ENCODE data around the gene AGTR1.
"Not testable (repeated sequence)": the region's sequence is repeated elsewhere in the genome, so short reads cannot be mapped to it uniquely, and the experiment has no call there.

Gene AGTR1

DNA sequence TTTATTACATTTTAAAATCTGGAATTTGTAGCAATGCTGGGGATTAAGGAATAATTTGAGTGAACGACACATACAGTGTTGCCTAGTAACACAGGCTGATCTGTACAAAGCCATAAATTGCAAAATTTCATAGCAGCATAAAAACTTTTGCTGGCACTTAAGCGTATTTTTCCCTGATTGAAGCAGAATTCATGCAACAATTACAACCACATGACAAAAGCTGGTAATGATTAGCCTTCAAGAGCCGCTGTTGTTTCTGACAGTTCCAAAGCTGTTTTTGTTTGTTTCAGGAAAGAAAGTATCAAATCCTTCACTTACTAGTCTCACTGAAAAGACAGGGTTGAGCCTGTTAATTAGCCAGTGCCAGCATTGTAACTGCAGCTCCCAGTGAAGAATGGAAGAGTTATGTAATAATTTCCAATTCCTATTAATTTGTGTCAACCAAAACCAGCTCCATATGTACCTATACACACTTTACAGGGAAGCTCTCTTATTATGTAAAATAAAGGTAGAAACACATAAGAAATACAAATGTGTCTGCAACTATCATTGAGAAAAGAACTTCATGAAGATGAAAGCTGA, 60.7 kb downstream of the AGTR1 start:
- no peak overlapping the region for H3K9ac ChIP-seq (ENCODE audit: low read depth, low read length)
- no peaks in the 10 kb centered on the region for H3K4me1 ChIP-seq (ENCODE audit: insufficient read depth, low read length)
- no peaks in the 10 kb centered on the region for H3K36me3 ChIP-seq (ENCODE audit: insufficient read depth, low read length)
- H3K9me3 ChIP-seq (ENCODE audit: control insufficient read depth, insufficient read depth, low read length), result no peaks in the 10 kb centered on the region

DNA sequence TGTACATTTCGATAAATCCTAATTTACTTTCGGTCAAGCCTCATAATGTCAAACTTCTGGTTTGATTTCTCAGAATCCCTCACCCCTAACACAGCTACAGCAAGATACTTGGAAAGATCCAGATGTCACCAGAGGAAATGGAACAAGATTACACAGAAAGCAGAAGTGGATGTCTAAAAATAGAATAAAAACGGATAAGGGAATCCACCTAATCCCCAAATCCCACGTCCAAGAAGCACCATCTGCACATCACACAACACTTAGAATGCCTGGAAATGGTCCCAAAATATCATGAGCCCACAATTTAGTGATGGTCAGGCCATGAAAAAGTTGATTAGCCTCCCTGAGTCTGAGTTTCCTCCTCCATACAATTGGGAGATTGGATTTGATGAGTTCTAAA, 61.7 kb downstream of the AGTR1 start:
- Histone ChIP-seq H3K4me1 (ENCODE audit: insufficient read depth, low read length) (no peaks in the 10 kb centered on the region), H3K36me3 (ENCODE audit: insufficient read depth, low read length) (no peaks in the 10 kb centered on the region), H3K9me3 (ENCODE audit: control insufficient read depth, insufficient read depth, low read length) (no peaks in the 10 kb centered on the region), H3K9ac (ENCODE audit: low read depth, low read length) (no peak overlapping the region)

DNA sequence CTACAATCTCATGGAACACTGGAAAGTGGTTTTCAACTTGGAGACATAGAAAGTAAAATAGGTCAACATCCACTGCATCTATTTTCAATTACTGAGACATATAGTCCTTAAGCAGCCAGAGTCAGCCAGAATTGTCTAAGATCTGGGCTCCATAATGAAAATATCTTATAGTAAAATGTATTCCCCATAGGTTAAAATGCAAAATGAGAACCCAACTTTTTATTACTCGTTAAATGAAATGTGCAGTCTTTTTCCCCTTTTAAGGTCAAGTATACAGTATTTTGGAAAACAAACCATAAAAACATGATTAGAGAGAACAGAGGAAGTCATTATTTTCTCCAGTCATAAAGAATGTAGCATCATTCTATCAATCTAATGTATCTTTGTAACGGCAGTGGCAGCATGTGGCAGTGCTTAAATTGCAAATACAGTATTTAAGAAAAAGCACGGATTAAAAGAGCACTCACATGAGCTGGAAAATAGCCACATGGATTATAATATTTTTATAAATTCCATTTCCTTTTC, 65.5 kb downstream of the AGTR1 start:
- no peaks in the 10 kb centered on the region for H3K9me3 ChIP-seq (ENCODE audit: control insufficient read depth, insufficient read depth, low read length)
- peaks cover 6% of the 10 kb centered on the region; the same call in 1 of the 2 replicates for H3K4me1 ChIP-seq (ENCODE audit: insufficient read depth, low read length)
- H3K9ac ChIP-seq (ENCODE audit: low read depth, low read length), result no peak overlapping the region
- no peaks in the 10 kb centered on the region for H3K36me3 ChIP-seq (ENCODE audit: insufficient read depth, low read length)

DNA sequence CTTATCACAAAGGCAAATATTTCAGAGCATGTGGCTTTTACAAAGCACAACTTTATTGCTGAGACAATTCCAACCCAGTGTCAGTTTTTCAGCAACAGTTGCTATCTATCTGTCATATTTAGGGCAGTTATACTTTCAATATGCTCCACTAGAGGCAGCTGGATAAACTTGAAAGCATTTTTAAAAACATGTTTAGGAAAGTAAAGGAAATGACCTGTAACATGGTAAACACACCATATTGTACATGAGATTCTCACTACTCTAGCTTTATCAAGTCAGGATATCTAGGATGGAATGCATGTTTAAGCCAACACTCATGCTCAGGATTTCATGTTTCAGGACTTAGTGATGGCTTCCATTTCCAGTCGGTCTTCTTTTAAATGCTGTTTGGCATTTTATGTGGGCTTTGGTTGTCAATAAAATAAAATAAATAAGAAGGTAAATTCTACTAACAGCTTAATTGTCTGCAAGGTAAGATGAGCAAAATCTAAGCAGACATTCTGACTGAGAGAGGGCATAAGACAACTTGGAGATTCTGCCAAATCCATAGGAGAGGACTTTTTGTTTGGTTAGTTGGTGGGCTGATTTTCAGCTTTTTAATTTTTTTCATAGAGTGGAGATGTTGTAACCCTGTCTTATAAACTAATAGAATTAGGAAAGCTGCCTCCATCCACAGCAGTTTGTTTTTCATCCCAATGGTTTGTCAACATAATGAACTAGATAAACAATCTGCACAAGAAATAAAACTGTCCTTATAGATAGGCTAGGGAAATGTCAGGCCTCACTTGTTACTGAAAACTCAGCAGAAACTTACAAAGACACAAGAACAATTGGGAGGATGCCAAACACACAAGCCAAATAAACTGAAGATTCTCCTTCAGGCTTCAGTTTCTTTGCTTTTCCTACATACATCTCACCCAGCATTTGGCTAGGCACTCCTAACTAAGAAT, 66.6 kb downstream of the AGTR1 start:
- Histone ChIP-seq H3K9ac (ENCODE audit: low read depth, low read length) (no peak overlapping the region), H3K9me3 (ENCODE audit: control insufficient read depth, insufficient read depth, low read length) (no peaks in the 10 kb centered on the region), H3K36me3 (ENCODE audit: insufficient read depth, low read length) (no peaks in the 10 kb centered on the region), H3K4me1 (ENCODE audit: insufficient read depth, low read length) (peaks cover 6% of the 10 kb centered on the region; the same call in 1 of the 2 replicates)

DNA sequence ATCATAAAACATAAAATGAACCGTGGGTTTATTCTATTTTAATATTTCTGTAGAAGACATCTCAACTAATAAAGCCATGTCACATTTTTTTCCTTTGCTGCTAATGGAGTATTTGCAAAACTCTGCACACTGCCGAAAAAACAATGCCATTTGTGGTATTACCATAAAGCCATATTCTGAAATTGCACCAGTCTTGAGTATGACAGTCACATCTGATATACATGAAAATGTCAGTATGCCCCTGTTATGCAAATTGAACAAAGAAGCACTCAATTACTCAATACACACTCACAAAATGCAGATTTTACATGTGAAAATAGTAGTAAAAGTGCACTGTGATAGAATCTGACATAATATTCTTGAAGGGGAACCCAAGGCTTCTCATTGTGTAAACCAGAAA, 74.7 kb downstream of the AGTR1 start:
- Histone ChIP-seq H3K9ac (ENCODE audit: low read depth, low read length) (no peak overlapping the region), H3K9me3 (ENCODE audit: control insufficient read depth, insufficient read depth, low read length) (no peaks in the 10 kb centered on the region), H3K4me1 (ENCODE audit: insufficient read depth, low read length) (no peaks in the 10 kb centered on the region), H3K36me3 (ENCODE audit: insufficient read depth, low read length) (no peaks in the 10 kb centered on the region)

DNA sequence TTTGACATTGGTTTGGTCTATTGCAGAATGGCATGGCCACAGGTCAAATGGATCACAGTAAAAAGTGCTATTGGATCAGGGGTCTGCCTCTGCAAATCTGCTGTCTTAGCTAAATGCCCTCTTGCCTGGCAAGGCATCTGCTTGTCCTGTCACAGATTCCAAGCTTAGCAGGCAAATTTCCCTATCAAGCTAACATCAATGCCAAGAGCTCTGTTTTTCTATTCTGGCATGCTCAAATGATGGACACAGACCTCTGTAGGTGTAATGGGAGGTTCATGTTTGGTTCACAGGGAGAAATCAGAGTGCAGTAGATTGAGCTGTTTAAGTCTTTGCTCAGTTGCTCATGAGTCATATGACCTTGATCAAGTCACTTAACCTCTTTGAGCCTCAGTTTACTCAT, 75.1 kb downstream of the AGTR1 start:
- H3K36me3 ChIP-seq (ENCODE audit: insufficient read depth, low read length), result no peaks in the 10 kb centered on the region

DNA sequence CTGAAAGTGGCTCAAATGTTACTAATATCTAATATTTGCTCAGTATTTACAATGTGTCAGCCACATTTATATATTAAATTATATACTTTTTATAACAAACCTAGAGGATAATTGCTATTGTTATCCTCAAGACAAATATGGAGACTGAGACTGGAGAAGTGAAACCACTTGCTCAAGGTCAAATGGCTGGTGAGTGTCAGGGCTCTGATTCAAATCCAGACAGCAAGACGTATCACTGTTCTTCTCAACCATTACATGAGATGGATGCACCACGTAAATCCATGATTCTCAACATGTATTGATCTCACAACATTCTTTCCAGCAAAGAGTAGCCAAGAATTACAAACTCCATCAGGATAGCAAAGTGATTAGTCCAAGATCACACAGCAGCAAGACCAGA, 76.1 kb downstream of the AGTR1 start:
- Histone ChIP-seq H3K9ac (ENCODE audit: low read depth, low read length) (no peak overlapping the region), H3K4me1 (ENCODE audit: insufficient read depth, low read length) (no peaks in the 10 kb centered on the region), H3K36me3 (ENCODE audit: insufficient read depth, low read length) (no peaks in the 10 kb centered on the region), H3K9me3 (ENCODE audit: control insufficient read depth, insufficient read depth, low read length) (no peaks in the 10 kb centered on the region)

More for the DNA sequence above, 75.1 kb downstream of the AGTR1 start:
- Histone ChIP-seq H3K4me1 (ENCODE audit: insufficient read depth, low read length) (no peaks in the 10 kb centered on the region), H3K9ac (ENCODE audit: low read depth, low read length) (no peak overlapping the region), H3K9me3 (ENCODE audit: control insufficient read depth, insufficient read depth, low read length) (no peaks in the 10 kb centered on the region)

DNA sequence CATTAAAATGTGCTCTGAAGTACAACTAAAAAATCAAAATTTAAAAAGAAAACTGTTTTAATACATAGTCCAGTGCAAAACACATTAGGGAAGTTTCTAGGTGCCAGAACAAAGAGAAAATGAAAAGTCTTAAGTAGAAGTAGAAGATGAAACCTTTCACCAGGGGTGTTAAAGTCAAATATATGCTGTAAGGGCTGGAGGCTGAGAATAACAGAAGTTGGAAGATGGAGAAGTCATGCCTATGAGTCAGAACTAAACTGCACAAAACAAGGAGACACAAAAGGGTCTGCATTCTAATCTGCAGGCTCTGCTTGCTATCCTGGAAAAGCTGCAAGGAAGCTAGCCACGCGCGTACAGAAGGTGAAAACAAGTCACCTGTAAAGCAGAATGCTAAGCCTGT, 81.2 kb downstream of the AGTR1 start:
- no peaks in the 10 kb centered on the region for H3K9me3 ChIP-seq (ENCODE audit: control insufficient read depth, insufficient read depth, low read length)
- no peak overlapping the region for H3K9ac ChIP-seq (ENCODE audit: low read depth, low read length)
- H3K4me1 ChIP-seq (ENCODE audit: insufficient read depth, low read length), result no peaks in the 10 kb centered on the region
- no peaks in the 10 kb centered on the region for H3K36me3 ChIP-seq (ENCODE audit: insufficient read depth, low read length)

DNA sequence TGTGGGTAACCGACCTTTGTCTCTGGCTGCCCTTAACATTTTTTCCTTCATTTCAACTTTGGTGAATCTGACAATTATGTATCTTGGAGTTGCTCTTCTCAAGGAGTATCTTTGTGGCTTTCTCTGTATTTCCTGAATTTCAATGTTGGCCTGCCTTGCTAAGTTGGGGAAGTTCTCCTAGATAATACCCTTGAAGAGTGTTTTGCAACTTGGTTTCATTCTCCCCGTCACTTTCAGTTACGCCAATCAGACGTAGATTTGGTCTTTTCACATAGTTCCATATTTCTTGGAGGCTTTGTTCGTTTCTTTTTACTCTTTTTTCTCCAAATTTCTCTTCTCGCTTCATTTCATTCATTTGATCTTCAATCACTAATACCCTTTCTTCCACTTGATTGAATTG, 87.3 kb downstream of the AGTR1 start:
- not testable (repeated sequence) for H3K9me3 ChIP-seq (ENCODE audit: control insufficient read depth, insufficient read depth, low read length); H3K36me3 ChIP-seq (ENCODE audit: insufficient read depth, low read length); H3K9ac ChIP-seq (ENCODE audit: low read depth, low read length); H3K4me1 ChIP-seq (ENCODE audit: insufficient read depth, low read length)

DNA sequence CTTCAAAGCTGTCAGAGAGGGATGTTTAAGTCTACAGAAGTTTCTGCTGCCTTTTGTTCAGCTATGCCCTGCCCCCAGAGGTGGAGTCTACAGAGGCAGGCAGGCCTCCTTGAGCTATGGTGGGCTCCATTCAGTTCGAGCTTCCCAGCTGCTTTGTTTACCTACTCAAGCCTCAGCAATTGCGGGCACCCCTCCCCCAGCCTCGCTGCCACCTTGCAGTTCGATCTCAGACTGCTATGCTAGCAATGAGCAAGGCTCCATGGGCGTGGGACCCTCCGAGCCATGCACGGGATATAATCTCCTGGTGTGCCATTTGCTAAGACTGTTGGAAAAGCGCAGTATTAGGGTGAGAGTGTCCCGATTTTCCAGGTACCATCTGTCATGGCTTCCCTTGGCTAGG, 88.5 kb downstream of the AGTR1 start:
- H3K9me3 ChIP-seq (ENCODE audit: control insufficient read depth, insufficient read depth, low read length); H3K4me1 ChIP-seq (ENCODE audit: insufficient read depth, low read length); H3K36me3 ChIP-seq (ENCODE audit: insufficient read depth, low read length); H3K9ac ChIP-seq (ENCODE audit: low read depth, low read length): not testable (repeated sequence)

DNA sequence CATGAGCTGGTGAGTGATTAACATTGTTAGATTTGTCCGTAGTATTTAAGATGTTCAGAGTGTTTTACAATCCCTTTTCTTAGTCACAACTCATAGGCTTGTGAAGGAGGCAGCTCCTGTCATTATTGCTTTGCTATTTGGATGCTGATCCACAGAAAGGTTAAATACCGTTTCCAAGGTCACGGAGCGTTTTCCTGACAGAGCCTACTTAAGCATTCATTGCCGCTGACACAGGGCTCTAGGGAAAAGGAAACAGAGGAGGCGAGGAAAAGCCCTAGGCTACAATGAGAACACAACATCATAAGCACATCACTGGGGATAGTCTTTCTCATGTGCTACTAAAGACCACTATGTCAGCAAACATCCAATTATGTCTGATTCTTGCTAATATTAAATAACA, 91.4 kb downstream of the AGTR1 start:
- no peaks in the 10 kb centered on the region for H3K9me3 ChIP-seq (ENCODE audit: control insufficient read depth, insufficient read depth, low read length)
- H3K36me3 ChIP-seq (ENCODE audit: insufficient read depth, low read length), result no peaks in the 10 kb centered on the region
- 0 out of 2 replicates have a peak, but pooled peaks cover under 1% of the 10 kb centered on the region for H3K4me1 ChIP-seq (ENCODE audit: insufficient read depth, low read length)
- H3K9ac ChIP-seq (ENCODE audit: low read depth, low read length), result no peak overlapping the region

DNA sequence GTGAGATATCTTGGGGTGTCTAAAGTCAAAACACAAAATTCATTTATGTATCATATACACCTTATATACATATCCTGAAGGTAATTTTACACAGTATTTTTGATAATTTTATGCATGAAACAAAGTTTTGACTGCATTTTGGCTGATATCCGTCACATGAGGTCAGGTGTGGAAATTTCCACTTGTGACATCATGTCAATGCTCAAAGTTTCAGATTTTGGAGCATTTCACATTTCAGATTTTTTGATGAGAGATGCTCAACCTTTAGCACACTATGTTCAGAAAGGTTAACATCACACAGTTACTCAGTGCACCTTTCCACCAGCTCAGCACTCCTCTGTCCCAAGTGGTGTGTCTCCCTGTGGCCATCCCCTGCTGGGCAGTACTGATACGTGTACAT, 92.2 kb downstream of the AGTR1 start:
- H3K36me3 ChIP-seq (ENCODE audit: insufficient read depth, low read length), result no peaks in the 10 kb centered on the region
- no peak overlapping the region for H3K9ac ChIP-seq (ENCODE audit: low read depth, low read length)
- 0 out of 2 replicates have a peak, but pooled peaks cover 4% of the 10 kb centered on the region for H3K4me1 ChIP-seq (ENCODE audit: insufficient read depth, low read length)
- no peaks in the 10 kb centered on the region for H3K9me3 ChIP-seq (ENCODE audit: control insufficient read depth, insufficient read depth, low read length)

DNA sequence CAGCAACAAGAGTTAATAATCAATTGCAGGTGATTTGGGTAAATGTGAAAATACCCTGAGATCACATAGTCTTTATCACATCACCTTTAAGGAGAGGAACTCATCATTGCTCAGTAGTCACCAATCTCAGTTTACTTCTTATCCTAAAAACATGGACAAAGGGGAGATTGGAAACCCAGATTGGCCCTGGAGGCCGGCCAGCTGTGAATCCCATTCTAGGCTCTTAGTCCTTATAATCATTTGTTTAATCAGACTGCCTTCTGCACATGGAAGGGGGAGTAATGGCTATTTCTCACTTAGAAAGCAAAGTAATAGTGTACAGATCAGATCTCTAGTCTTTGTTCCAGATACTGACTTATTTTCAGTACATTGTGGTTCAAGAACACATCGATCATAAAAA, 92.7 kb downstream of the AGTR1 start:
- Histone ChIP-seq H3K36me3 (ENCODE audit: insufficient read depth, low read length) (no peaks in the 10 kb centered on the region), H3K4me1 (ENCODE audit: insufficient read depth, low read length) (0 out of 2 replicates have a peak, but pooled peaks cover 4% of the 10 kb centered on the region), H3K9ac (ENCODE audit: low read depth, low read length) (no peak overlapping the region), H3K9me3 (ENCODE audit: control insufficient read depth, insufficient read depth, low read length) (no peaks in the 10 kb centered on the region)

DNA sequence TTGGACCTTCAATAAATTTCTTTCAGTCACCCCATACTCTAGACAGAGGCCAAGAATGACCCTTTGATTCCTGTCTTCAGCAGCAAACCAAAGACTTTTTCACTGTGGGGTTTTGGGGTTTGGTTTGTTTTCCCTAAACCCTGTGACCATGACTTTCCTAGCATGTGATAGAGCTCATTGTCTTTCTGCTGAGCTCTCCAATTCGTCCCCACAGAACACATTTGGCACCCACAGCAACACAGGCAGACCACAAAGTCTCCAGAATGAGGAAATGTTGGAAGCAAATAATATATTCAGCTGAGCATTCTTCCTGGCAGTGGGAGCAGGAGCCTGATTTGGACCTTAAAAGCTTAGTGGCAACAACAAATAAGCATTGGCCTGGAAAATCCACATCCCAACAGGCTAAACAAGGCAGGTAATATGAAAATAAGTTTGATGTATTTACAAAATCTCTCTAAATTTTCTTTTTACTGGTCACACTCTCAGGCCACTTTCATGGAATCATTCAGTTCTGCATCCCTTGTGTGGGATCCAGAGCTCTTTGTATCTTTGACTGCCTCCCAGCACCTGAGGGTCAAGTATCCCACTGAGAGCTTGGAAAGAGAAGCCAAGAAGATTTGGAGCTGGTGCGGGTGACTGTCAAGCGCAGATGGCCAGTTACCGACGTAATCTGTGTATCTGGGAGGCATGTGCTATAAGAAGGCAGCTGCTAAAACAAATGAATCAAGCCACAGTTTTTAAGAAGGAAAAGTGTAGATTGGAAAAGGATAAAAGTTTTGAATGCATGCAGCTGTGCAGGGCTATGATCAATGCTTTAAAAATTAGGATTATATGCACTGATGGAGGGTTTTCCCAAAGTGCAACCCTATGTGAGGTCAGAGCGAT, 93.4 kb downstream of the AGTR1 start:
- 0 out of 2 replicates have a peak, but pooled peaks cover 4% of the 10 kb centered on the region for H3K4me1 ChIP-seq (ENCODE audit: insufficient read depth, low read length)
- no peaks in the 10 kb centered on the region for H3K36me3 ChIP-seq (ENCODE audit: insufficient read depth, low read length)
- H3K9me3 ChIP-seq (ENCODE audit: control insufficient read depth, insufficient read depth, low read length), result no peaks in the 10 kb centered on the region
- no peak overlapping the region for H3K9ac ChIP-seq (ENCODE audit: low read depth, low read length)

Data from ES-I3 (cell line).